KMS-11 (cell line): ENCODE data around the gene LSP1.

Experiments
- H2AFZ ChIP-seq: fragments of 200-600 bp; sonication (generic); 2 replicates; pipeline ENCODE4 v1.6.1; 2016; ENCODE audit warnings: antibody characterized with exemption, mixed run types, low read depth
- H3K27ac ChIP-seq: fragments of 200-600 bp; sonication (generic); 2 replicates; pipeline ENCODE4 v1.6.1; 2016; ENCODE audit warnings: mild to moderate bottlenecking, mixed run types
- H3K27me3 ChIP-seq: fragments of 200-600 bp; sonication (generic); 2 replicates; pipeline ENCODE4 v1.6.1; 2017; ENCODE audit warnings: mild to moderate bottlenecking, low read depth, mixed run types, moderate library complexity; ENCODE audit not compliant: insufficient read depth
- H3K36me3 ChIP-seq: fragments of 200-600 bp; sonication (generic); 2 replicates; pipeline ENCODE4 v1.6.1; 2017; ENCODE audit warnings: mild to moderate bottlenecking, mixed run types; ENCODE audit not compliant: insufficient read depth
- H3K4me1 ChIP-seq: fragments of 200-600 bp; sonication (generic); 2 replicates; pipeline ENCODE4 v1.6.1; 2016; ENCODE audit warnings: mild to moderate bottlenecking, low read depth, mixed run types; ENCODE audit not compliant: poor library complexity, severe bottlenecking
- H3K4me2 ChIP-seq: fragments of 200-600 bp; sonication (generic); 2 replicates; pipeline ENCODE4 v1.7.0; 2016; ENCODE audit warnings: mild to moderate bottlenecking, mixed run types
- H3K4me3 ChIP-seq: fragments of 200-600 bp; sonication (generic); IDR thresholded peaks from 2 replicates; pipeline ENCODE4 v1.6.1; 2017; ENCODE audit warnings: low read depth, low read length, mixed read lengths; ENCODE audit not compliant: insufficient read depth
- H3K79me2 ChIP-seq: fragments of 200-600 bp; sonication (generic); 2 replicates; pipeline ENCODE4 v1.6.1; 2016; ENCODE audit warnings: low read depth, mixed run types; ENCODE audit not compliant: insufficient read depth
- H3K9ac ChIP-seq: fragments of 200-600 bp; sonication (generic); 2 replicates; pipeline ENCODE4 v1.6.1; 2016; ENCODE audit warnings: mild to moderate bottlenecking, mixed run types
- H4K20me1 ChIP-seq: fragments of 200-600 bp; sonication (generic); 2 replicates; pipeline ENCODE4 v1.6.1; 2016; ENCODE audit warnings: mild to moderate bottlenecking, mixed run types; ENCODE audit not compliant: insufficient read depth
- CTCF ChIP-seq: fragments of 200-600 bp; sonication (generic); conservative IDR thresholded peaks from 2 replicates; pipeline ENCODE4 v1.6.1; 2017; ENCODE audit warnings: low read depth, mild to moderate bottlenecking, antibody characterized with exemption, low read length, moderate library complexity, mixed read lengths

LSP1 gene

GRCh38 chr11:1851468-1852180, 1.3 kb upstream of the LSP1 start:
- peaks cover 35% of the 10 kb centered on the region for H3K4me1 ChIP-seq
- H2AFZ ChIP-seq = no peak overlapping the region
- H3K27me3 ChIP-seq = peaks cover 61% of the 10 kb centered on the region
- no peak for TF ChIP-seq CTCF
- no peaks in the 10 kb centered on the region for H4K20me1 ChIP-seq
- no peaks in the 10 kb centered on the region for H3K79me2 ChIP-seq
- peak overlapping the region; percentile 56 for H3K27ac ChIP-seq
- H3K9ac ChIP-seq = no peak overlapping the region
- H3K36me3 ChIP-seq = no peaks in the 10 kb centered on the region
- H3K4me2 ChIP-seq = peak overlapping the region; percentile 86; the same call in 1 of the 2 replicates
- H3K4me3 ChIP-seq = no peak overlapping the region

- no peaks in the 10 kb centered on the region for H4K20me1 ChIP-seq
- H3K27ac ChIP-seq = peak overlapping the region; percentile 56
- H3K79me2 ChIP-seq = no peaks in the 10 kb centered on the region
- peaks cover 35% of the 10 kb centered on the region for H3K4me1 ChIP-seq
- peak overlapping the region; percentile 86 for H3K4me2 ChIP-seq
- no peak overlapping the region for H3K4me3 ChIP-seq
- no peak for TF ChIP-seq CTCF
- H3K36me3 ChIP-seq = no peaks in the 10 kb centered on the region
- peaks cover 62% of the 10 kb centered on the region for H3K27me3 ChIP-seq
- H3K9ac ChIP-seq = peak overlapping the region; percentile 25; the same call in 1 of the 2 replicates
- H2AFZ ChIP-seq = peak overlapping the region; percentile 47; the same call in 1 of the 2 replicates
These were observed 510 bp upstream of the LSP1 start for GRCh38 chr11:1852271-1852876.

- no peak for TF ChIP-seq CTCF
- no peaks in the 10 kb centered on the region for H3K36me3 ChIP-seq
- no peaks in the 10 kb centered on the region for H4K20me1 ChIP-seq
- H3K27ac ChIP-seq = no peak overlapping the region; the same call in 1 of the 2 replicates
- peaks cover 35% of the 10 kb centered on the region for H3K4me1 ChIP-seq
- peaks cover 61% of the 10 kb centered on the region for H3K27me3 ChIP-seq
- no peak overlapping the region for H2AFZ ChIP-seq
- no peaks in the 10 kb centered on the region for H3K79me2 ChIP-seq
- H3K9ac ChIP-seq = no peak overlapping the region
- H3K4me2 ChIP-seq = peak overlapping the region; percentile 86; the same call in 1 of the 2 replicates
- H3K4me3 ChIP-seq = no peak overlapping the region
These were observed 670 bp downstream of the LSP1 start for GRCh38 chr11:1853376-1854131.

GRCh38 chr11:1854132-1854948, 1.5 kb downstream of the LSP1 start:
- Histone ChIP-seq H3K79me2 (no peaks in the 10 kb centered on the region), H2AFZ (no peak overlapping the region), H3K4me1 (peaks cover 35% of the 10 kb centered on the region), H3K4me3 (no peak overlapping the region), H3K27ac (no peak overlapping the region), H3K9ac (no peak overlapping the region), H3K27me3 (peaks cover 62% of the 10 kb centered on the region), H4K20me1 (no peaks in the 10 kb centered on the region), H3K4me2 (peak overlapping the region; percentile 42; the same call in 1 of the 2 replicates), H3K36me3 (no peaks in the 10 kb centered on the region)
- TF ChIP-seq CTCF = no peak
